ENCODE data around the gene FMNL1.

GRCh38 chr17:45269912-45270311, 48.2 kb downstream of the FMNL1 start:
- TF ChIP-seq NFYB (IDR thresholded peaks at IDR 0.05; ENCODE audit: insufficient read depth, low read depth, low read length) (no peak), POLR2AphosphoS5 (IDR thresholded peaks at IDR 0.05; ENCODE audit: low read length) (no peak), MXI1 (IDR thresholded peaks at IDR 0.05; ENCODE audit: low read depth, low read length) (no peak), BCLAF1 (IDR thresholded peaks at IDR 0.05) (no peak), ZSCAN29 (IDR thresholded peaks at IDR 0.05) (no peak), EP300 (IDR thresholded peaks at IDR 0.05; ENCODE audit: borderline replicate concordance in 1 of 2, control insufficient read depth in 1 of 2, low read depth in 2 of 2, low read length in 2 of 2) (no peak), ELK1 (IDR thresholded peaks at IDR 0.05; ENCODE audit: low read depth, low read length) (no peak), CTCF (IDR thresholded peaks at IDR 0.05 in 2 of 3, conservative IDR thresholded peaks at IDR 0.05 in 1 of 3; ENCODE audit: control insufficient read depth in 2 of 3, extremely low read depth in 1 of 3, insufficient read depth in 1 of 3, low read depth in 3 of 3, low read length in 3 of 3) (no peak), MAX (IDR thresholded peaks at IDR 0.05; ENCODE audit: low read depth, low read length) (no peak), ATF7 (IDR thresholded peaks at IDR 0.05; ENCODE audit: low read depth) (no peak), SUZ12 (IDR thresholded peaks at IDR 0.05; ENCODE audit: unreplicated experiment) (no peak), FOXM1 (IDR thresholded peaks at IDR 0.05; ENCODE audit: low read depth, low read length) (no peak)
